Adrenal gland (tissue), 12 donors: ENCODE results near the gene DNAH8. TPM values are rescaled to one million over a fixed set of nuclear protein-coding genes. Genes with fewer than 3 reads are reported as not detected.
"Not testable (repeated sequence)": the region's sequence is repeated elsewhere in the genome, so short reads cannot be mapped to it uniquely, and the experiment has no call there.

Experiments used
- DNase-seq, 7 donors: peaks; one replicate each; pipeline ENCODE4 v3.0.0-alpha.2; 2019 to 2020
- H3K27ac ChIP-seq, 5 donors: fragments of 200-600 bp; sonication (generic) in 4 of 5; 1 replicate in 3 of 5; 2 replicates in 2 of 5; pipeline versions ENCODE4 v1.5.1 to v1.8.0; 2016 to 2020; ENCODE audit warnings: mild to moderate bottlenecking in 1 of 5
- H3K27me3 ChIP-seq: fragments of 200-600 bp; 2 replicates; pipeline ENCODE4 v1.8.0; 2021
- H3K36me3 ChIP-seq, 2 donors: fragments of 200-600 bp; replicated peaks in 1 of 2; 1 replicate in 1 of 2; 2 replicates in 1 of 2; pipeline versions ENCODE4 v1.5.1 to v1.8.0; 2018 to 2022
- H3K4me1 ChIP-seq, 2 donors: fragments of 200-600 bp; replicated peaks in 1 of 2; 1 replicate in 1 of 2; 2 replicates in 1 of 2; pipeline versions ENCODE4 v1.5.1 to v1.8.0; 2018 to 2021
- H3K4me3 ChIP-seq, 4 donors: fragments of 200-600 bp; sonication (generic) in 3 of 4; one replicate each; pipeline ENCODE4 v1.5.1; 2016 to 2018
- H3K9me3 ChIP-seq, 3 donors: fragments of 200-600 bp; sonication (generic) in 1 of 3; replicated peaks in 1 of 3; 1 replicate in 2 of 3; 2 replicates in 1 of 3; pipeline versions ENCODE4 v1.5.1 to v1.8.0; 2016 to 2021
- POLR2A ChIP-seq, 2 donors: fragments of 450-650 bp; IDR thresholded peaks; one replicate each; pipeline ENCODE4 v1.6.1; 2017; ENCODE audit warnings: antibody characterized with exemption in 2 of 2, mild to moderate bottlenecking in 2 of 2, moderate library complexity in 1 of 2
- WGBS, 4 donors: extraction: QIAGEN DNeasy Blood & Tissue Kit in 2 of 4; methylation state at CpG; one replicate each; pipeline versions ENCODE4 v1.1.5 to v1.1.7; 2013 to 2017; 5-methylcytosine and 5-hydroxymethylcytosine counted together
- intact Hi-C, 2 donors: fragments of 100-400 bp; cut with DNase I; formaldehyde crosslinking; loops; one replicate each; pipeline versions ENCODE4 v1.14.1 to v1.15.0; 2022 to 2023
- polyA plus RNA-seq, 3 donors: library from polyadenylated mRNA; stranded (reverse); fragments of 200-250 nt in 2 of 3; fragments of 350-450 nt in 1 of 3; fragmentation: Illumina TruSeq in 1 of 3; extraction: RNeasy Lipid Tissue Mini Kit (QIAGEN cat#74804) in 1 of 3; gene quantifications; one replicate each; pipeline ENCODE4 v1.2.3, GENCODE V29; 2013 to 2014
- total RNA-seq, 9 donors: library from RNA; depleted of rRNA in 4 of 9; stranded (reverse); fragments of >200 nt in 4 of 9; fragments of 120-200 nt in 1 of 9; fragmentation: NEBNext Ultra II Directional in 1 of 9; extraction: Animal tissue kit (Norgen Biotek cat#: 25700) in 1 of 9; gene quantifications; one replicate each; pipeline versions ENCODE4 v1.1.0 to v1.2.4, GENCODE V29; 2013 to 2023
- TF ChIP-seq, protein P1 (sequence below), 6 experiments: fragments of 450-650 bp in 4 of 6; fragments of 200-600 bp in 2 of 6; sonication (generic) in 1 of 6; IDR thresholded peaks; 1 replicate in 5 of 6; 2 replicates in 1 of 6; pipeline versions ENCODE4 v1.5.1 to v1.8.0; 2016 to 2021; ENCODE audit warnings: antibody characterized with exemption in 6 of 6, mild to moderate bottlenecking in 2 of 6, moderate library complexity in 1 of 6
- donor health status: healthy with polysubstance abuse.
- donor health status: Bipolar disorder and iron deficiency.
- donor health status: DM: yes; HTN: yes; CAD: no.
- donor health status: DM: no; HTN: no; CAD: no.
- donor health status: DM: no; HTN: no; CAD: no.
- donor health status: DM: yes; HTN: yes; CAD: no.

DNAH8 gene
- total and polyA plus RNA-seq, 12 donors = under 0.01 to 0.02 TPM; not detected in 10

DNA sequence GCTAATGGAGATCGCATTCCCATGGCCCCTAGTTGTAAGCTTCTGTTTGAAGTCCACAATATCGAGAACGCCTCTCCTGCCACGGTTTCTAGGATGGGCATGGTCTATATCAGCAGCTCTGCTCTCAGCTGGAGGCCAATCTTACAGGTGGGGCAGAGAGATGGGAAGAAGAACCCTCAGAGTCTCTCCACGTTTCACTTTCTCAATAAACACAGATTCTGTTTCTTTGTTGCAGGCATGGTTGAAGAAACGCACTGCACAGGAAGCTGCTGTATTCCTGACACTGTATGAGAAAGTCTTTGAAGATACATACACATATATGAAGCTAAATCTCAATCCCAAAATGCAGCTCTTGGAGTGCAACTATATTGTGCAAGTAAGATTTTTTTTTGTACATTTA lies 157.9 kb downstream of the DNAH8 start:
- Histone ChIP-seq H3K9me3 (no peaks in the 10 kb centered on the region), H3K27ac (no peak overlapping the region), H3K27me3 (peaks cover 9% of the 10 kb centered on the region), H3K4me3 (no peak overlapping the region), H3K4me1 (no peaks in the 10 kb centered on the region), H3K36me3 (no peaks in the 10 kb centered on the region)
- intact Hi-C loops = loop anchor here (5.0 to 10.0 kb wide), 4 partner anchors 59 to 434 kb away; no protein-coding TSS in a partner anchor
- no peak for TF ChIP-seq POLR2A (IDR thresholded peaks at IDR 0.05)
- TF ChIP-seq, protein P1, sequence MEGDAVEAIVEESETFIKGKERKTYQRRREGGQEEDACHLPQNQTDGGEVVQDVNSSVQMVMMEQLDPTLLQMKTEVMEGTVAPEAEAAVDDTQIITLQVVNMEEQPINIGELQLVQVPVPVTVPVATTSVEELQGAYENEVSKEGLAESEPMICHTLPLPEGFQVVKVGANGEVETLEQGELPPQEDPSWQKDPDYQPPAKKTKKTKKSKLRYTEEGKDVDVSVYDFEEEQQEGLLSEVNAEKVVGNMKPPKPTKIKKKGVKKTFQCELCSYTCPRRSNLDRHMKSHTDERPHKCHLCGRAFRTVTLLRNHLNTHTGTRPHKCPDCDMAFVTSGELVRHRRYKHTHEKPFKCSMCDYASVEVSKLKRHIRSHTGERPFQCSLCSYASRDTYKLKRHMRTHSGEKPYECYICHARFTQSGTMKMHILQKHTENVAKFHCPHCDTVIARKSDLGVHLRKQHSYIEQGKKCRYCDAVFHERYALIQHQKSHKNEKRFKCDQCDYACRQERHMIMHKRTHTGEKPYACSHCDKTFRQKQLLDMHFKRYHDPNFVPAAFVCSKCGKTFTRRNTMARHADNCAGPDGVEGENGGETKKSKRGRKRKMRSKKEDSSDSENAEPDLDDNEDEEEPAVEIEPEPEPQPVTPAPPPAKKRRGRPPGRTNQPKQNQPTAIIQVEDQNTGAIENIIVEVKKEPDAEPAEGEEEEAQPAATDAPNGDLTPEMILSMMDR (IDR thresholded peaks at IDR 0.05) = no peak
- no peak for DNase-seq
- 70 to 82% (median 78%) methylated on average over 6 of the region's 6 CpGs for WGBS, 4 donors

DNA sequence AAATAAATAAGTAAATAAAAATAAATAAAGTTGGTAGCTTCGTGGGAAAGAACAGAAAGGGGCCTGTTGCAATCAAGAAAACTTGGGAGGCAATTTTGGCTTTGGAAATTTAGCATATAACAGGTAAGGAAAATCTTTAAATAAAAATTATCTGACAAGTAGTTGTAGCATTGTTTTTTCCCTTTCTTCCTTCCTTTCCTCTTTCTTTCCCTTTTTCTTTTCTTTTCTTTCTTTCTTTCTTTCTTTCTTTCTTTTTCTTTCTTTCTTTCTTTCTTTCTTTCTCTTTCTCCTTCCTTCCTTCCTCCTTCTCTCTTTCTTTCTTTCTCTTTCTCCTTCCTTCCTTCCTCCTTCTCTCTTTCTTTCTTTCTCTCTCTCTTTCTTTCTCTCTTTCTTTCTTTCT lies 158.7 kb downstream of the DNAH8 start:
- not testable (repeated sequence) for H3K4me1 ChIP-seq, H3K4me3 ChIP-seq, H3K9me3 ChIP-seq, H3K27ac ChIP-seq, H3K36me3 ChIP-seq, DNase-seq, H3K27me3 ChIP-seq
- 61 to 84% (median 77%) methylated on average over 1 of the region's 1 CpG for WGBS, 4 donors
- intact Hi-C loops = loop anchor here (5.0 to 10.0 kb wide), 4 partner anchors 58 to 433 kb away; no protein-coding TSS in a partner anchor

DNA sequence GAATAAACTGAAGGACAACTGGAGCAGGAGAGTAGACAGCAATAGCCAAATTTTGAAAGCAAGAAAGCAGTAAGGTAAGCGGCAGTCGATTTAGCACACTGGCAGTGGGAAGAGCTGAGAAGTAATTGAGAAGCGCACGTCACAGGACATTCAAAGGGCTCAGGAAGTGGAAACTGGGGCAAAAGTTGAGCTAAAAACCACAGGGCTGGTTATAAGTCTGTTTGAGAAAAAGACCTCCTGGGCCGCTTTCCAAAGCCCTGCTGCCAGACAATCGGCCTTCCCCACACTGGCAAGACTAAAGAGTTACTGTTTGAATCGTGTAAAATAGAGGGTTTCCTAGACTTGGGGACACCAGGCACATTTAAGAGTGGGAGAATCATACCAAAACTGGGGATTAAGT lies 161.4 kb downstream of the DNAH8 start:
- H3K4me3 ChIP-seq = no peak overlapping the region
- H3K36me3 ChIP-seq = no peaks in the 10 kb centered on the region
- 49 to 63% (median 59%) methylated on average over 7 of the region's 7 CpGs for WGBS, 4 donors
- H3K4me1 ChIP-seq = no peaks in the 10 kb centered on the region
- no peak overlapping the region for H3K27ac ChIP-seq
- H3K9me3 ChIP-seq = no peaks in the 10 kb centered on the region
- TF ChIP-seq, protein P1 (IDR thresholded peaks at IDR 0.05) = no peak
- TF ChIP-seq POLR2A (IDR thresholded peaks at IDR 0.05) = no peak
- intact Hi-C loops = loop anchor here (10.0 kb wide), 2 partner anchors 288 to 428 kb away; no protein-coding TSS in a partner anchor
- DNase-seq = peak in 5 of 7 donors; percentile 4 to 53 (median 26)
- no peaks in the 10 kb centered on the region for H3K27me3 ChIP-seq

DNA sequence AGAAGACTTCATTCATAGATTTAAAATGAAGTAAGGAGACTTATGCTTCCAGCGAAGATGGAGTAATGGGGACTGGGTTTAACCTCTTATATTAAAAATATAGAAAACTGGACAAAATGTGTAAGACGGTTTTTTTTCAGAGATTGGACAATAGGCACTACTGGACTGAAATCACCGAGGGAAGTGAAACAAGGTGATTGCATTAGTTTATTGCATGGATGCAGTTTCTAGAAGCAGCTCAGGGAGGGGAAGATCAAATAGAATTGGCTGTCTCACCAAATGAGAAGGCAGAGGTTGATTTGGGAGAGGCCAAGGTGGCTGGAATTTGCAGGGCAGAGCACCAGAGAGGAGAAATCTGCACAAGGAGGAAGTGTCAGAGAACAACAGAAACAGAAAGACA lies 162.6 kb downstream of the DNAH8 start:
- 32 to 78% (median 76%) methylated on average over 2 to 3 of the region's 3 CpGs for WGBS, 4 donors
- Histone ChIP-seq H3K4me3 (no peak overlapping the region), H3K27me3 (no peaks in the 10 kb centered on the region), H3K27ac (no peak overlapping the region), H3K36me3 (no peaks in the 10 kb centered on the region), H3K9me3 (no peaks in the 10 kb centered on the region), H3K4me1 (no peaks in the 10 kb centered on the region)
- DNase-seq = no peak
- intact Hi-C loops = loop anchor here (10.0 kb wide), 2 partner anchors 287 to 427 kb away; no protein-coding TSS in a partner anchor
- TF ChIP-seq, protein P1 (IDR thresholded peaks at IDR 0.05) = no peak
- no peak for TF ChIP-seq POLR2A (IDR thresholded peaks at IDR 0.05)

DNA sequence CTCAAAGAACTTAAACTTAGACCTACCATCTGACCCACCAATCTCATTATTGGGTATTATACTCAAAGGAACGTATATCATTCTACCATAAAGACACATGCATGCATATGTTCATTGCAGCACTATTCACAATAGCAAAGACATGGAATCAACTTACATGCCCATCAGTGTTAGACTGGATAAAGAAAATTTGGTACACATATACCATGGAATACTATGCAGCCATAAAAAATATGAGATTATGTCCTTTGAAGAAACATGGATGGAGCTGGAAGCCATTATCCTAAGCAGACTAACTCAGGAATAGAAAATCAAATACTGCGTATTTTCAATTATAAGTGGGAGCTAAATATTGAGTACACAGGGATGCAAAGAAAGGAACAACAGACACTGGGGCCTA lies 167.0 kb downstream of the DNAH8 start:
- TF ChIP-seq POLR2A (IDR thresholded peaks at IDR 0.05) = no peak
- TF ChIP-seq, protein P1 (IDR thresholded peaks at IDR 0.05) = no peak
- Histone ChIP-seq H3K4me1 (no peaks in the 10 kb centered on the region), H3K27me3 (no peaks in the 10 kb centered on the region), H3K27ac (no peak overlapping the region), H3K9me3 (no peaks in the 10 kb centered on the region), H3K4me3 (no peak overlapping the region), H3K36me3 (no peaks in the 10 kb centered on the region)
- no peak for DNase-seq
- 72 to 92% (median 88%) methylated on average over 2 of the region's 2 CpGs for WGBS, 4 donors
- intact Hi-C loops = no loop called here
